GM18870 (cell line): ENCODE measurements around the gene DAAM1.

Source experiments
- ATAC-seq: cut with Tn5 transposase; IDR thresholded peaks from one replicate; pipeline ENCODE4 v1.9.1; 2021; ENCODE audit warnings: moderate library complexity; ENCODE audit not compliant: unreplicated experiment

Gene DAAM1

DNA sequence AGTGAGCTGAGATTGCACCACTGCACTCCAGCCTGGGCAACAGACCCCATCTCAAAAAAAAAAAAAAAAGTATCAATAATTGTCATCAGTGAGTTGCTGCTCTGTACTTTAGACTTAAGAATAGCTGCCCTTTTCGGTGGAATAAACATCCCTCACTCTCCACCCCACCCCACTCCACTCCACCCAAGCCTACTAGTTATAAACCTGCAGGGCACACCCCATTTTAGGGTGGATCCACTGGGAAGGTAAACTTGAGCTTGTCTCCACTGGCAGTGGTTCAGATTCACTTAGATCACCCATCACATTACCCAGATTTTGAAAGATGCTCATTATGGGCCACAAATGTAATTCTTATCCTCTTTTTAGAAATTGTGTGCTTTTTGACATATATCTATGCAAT, 170.3 kb downstream of the DAAM1 start:
- ATAC-seq = no peak

DNA sequence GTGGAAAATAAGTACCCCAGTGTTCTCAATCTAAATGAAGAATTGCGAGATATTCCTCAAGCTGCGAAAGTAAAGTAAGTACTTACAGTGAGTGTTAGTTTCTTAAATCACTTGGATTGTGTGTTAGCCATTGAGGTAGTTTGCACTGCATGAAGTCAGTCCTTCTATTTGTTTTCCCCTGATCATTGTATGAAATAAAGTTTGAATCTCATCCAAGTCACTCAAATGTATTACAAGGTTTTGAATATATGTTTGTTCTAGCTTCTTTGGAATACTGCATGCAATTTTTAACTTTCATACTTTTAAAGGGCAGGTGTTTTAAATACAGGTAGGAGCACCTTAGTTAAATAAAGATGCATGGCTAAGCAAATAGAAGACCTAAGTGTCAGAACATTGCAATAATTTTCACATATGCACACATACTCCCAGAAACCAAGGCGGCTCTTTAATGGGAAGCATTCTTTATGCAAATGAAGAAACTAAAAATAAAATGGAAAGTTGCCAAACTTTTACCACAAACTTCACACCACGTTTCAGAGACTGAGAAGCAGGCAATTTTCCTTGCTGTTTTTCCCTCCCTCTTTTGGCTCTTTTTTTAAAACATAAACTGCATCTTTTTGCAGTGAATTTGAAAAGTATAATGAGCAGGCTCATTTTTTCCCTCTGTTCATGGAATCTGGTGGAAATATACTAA, 171.1 kb downstream of the DAAM1 start:
- ATAC-seq = no peak

DNA sequence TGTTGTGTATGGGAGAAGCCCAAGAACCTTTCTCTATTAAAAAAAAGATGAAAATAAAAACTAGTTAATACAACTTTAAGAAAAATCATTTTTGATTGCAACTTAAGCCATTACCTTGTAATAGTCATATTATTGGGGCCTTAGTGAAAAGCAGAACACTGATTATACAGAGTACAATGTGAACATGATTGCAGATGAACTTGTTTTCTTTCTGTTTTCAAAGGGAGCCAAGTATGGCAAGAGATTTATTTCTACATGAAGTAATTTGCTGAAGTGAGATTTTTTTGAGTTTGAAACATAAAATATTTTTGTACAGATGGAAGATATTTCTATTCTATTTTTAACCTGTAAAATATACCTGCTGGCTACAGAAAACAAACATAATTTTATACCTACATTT, 171.8 kb downstream of the DAAM1 start:
- no peak for ATAC-seq

DNA sequence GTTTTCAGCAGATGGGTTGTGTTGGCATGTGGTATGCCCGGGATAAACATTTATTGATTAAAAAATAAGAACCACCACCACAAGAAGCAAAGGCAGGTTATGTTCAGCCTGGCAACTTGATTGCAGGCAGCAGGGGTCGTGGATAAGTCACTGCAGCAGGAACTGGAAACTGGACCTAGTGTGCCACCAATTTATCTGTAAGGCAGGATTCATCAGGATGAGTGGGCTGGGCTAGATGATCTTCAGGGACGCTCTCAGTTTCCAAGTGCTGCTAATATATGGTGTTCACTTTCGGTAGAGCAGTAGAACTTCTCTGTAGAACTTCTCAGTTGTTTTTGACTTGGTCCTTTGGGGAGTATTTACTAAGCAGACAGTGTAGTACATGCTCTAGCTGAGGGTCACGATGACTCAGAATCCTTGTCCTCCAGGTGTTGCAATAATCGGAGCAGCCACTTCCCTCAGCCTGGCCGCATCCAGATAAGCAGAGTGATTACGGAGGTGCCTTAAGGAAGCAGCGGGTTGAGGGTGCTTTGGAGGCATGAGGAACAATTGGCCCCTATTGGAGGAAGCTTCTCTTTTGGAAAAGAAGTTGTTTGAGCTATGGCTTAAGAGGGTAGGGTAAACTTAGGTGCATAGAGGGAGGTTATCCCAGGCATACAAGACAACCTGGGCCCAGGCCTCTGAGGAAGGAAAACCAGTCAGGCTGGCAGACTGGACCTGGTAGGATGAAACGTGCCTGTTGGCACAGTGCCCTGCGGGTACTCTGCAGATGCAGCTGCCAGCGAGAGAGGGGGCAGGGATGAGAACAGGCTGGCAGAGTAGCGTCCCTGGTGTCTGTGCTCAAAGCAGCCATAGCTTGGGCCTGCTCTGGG, 172.7 kb downstream of the DAAM1 start:
- ATAC-seq = no peak

DNA sequence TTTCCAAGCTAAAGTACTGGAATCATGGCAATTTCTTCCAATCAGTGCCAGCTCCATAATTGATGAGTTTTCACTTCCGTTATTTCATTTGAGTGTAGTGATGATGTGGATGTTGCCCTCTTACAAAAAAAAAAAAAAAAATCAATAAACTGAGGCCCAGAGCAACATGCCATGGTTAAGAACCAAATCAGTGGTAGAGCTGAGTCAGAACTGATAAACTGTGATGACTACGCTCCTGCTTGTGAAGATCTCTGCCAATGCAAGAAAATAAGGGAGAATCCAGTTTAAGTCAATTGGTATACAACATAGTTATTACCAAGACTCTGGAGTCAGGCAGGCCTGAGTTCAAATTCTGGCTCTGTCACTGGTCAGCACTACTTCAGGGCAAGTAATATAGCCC, 174.0 kb downstream of the DAAM1 start:
- ATAC-seq = no peak

DNA sequence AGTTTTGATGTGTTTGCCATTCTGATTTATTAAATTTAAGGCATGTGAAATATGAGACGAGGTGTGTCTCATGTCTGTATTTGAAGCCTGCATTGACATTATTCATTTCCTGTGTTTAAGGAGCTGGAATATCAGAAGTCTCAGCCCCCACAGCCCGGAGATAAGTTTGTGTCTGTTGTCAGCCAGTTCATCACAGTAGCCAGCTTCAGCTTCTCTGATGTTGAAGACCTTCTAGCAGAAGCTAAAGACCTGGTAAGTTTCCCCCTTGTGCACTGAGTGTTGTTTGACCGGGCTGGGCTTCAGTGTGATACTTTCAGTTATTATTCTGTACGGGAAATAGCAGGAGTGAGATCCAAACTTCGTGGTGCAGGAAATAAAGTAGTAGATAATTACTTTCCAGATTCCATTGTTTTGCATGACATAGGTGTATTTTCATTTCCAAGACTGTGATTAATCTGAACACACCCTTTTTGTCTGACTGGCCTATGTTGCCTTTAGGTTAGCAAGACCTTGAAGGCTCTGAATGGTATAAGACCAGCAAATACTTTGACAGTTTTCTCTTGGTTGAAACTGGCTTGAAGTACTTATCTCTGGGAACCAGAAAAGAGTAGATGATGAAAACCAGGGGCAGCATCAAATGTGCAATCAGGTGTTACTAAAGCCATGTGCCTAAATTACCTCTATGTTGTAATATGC, 175.2 kb downstream of the DAAM1 start:
- ATAC-seq = no peak

DNA sequence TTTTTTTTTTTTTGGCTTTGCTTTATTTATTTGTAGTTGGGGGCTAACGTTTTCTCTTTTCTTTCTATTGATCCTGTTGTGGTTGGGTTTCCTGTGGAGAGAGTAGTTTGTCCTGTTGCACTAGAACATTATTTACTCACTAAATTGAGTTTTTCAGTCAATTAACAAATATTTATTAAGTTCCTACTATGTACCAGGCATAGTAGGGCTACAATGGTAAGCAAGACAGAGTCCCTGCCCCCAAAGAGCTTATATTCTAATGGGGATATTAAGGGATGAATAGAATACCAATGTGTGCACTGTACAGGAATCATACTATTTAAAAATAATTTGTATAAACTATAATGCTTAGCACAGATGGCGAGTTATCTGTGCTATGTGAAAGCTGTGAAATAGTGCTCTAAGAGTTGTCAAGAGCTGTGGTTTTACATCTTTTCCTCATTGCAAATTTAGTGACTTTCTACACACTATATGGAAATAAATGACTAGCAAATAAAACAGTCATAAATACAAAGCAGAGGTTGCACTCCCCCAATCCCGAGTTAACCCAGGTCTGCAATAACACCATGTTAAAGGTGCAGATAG, 181.8 kb downstream of the DAAM1 start:
- no peak for ATAC-seq

DNA sequence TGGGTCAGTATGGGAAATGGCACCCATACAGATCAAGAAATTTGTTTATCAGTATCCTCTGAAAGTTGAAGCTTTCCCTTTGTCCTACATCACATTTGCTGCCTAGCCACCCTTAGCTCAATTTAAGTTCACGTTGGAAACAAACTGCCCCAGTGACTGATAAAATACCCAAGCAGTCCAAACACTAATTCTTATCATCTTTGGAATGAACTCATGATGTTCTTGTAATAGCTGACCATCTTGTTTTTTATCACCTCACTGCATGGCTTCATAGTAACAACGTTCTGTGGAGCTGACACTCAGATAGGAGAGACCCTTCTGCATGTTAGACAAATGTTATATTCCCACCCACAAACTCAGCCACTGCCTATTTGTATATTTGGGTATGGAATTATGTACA, 183.3 kb downstream of the DAAM1 start:
- ATAC-seq = no peak

DNA sequence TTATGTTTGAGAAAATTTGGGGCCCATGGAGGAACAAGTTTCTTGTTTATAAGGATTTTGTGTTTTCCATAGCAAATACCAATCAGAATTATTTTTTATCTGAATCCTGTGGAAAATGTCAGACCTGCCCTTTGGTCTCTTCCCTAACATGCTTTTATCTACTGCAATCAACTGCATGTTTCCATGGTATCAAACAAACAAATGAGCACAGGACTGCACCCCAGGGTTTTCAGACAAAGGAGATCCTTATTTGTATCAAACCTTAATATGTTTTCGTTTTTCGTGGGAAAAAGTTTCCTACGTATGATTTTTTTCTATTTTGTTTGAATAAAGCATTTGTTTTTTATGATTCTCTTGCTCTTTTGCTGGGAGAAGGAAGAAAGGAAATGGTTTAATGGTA, 185.6 kb downstream of the DAAM1 start:
- no peak for ATAC-seq

DNA sequence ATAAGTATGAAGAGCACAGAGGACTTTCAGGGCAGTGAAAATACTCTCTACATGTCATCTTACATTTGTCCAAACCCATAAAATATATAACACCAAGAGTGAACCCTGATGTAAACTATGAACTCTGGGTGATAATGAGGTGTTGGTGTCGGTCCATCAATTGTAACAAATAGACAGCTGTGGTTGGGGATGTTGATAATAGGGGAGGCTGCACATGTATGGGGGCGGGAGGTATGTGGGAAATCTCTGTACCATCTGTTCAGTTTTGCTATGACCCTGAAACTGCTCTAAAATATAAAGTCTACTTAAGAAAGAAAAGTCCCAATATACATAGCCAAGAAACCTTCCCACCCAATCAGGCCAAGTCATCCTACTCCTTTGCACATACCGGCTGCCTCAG, 188.2 kb downstream of the DAAM1 start:
- no peak for ATAC-seq

DNA sequence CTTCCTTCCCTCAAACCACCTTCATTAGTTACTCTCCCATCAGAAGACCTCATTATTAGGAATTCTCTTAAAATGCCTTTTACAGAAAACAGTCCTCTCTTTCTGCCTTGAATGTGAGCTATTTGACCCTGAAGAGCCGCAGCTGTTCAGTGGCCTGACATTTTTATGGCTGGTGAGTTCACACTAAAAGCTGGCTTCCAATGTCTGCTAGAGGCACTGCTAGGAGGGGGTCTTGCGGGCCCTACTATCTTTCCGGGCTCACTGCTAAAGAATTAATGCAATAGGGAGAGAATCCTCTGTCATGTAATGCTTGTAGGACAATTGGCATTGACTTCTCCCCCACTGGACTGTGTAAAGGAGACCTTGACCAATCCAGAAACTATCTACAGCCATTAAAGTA, 189.0 kb downstream of the DAAM1 start:
- ATAC-seq = no peak

DNA sequence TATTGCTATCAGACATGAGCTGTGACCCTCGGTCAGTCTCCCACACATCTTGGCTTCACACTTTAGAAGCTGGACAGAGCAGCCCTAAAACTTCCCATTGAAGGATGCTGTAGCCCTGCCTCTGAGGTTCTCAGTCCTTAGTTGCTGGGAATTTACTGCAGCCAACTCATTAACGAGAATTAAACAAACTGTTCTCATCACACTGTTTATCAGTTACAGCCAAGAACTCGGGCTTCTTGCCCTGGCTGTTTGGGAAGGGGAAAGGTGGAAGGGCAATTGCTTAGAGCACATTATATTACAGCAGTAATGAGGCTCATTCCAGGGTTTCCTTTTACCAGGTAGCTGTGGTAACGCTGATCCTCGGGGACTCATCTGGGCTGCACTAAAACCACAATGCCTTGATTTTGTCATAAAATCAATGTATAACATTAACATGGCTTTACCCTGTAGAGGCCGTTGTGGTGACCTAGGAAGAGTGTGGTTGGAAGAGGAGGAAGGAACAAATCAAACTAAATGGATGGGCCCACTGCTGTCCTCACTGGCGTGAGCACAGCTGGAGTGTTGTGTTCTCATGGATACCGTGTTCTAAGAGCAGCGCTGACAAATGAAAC, 189.6 kb downstream of the DAAM1 start:
- no peak for ATAC-seq

DNA sequence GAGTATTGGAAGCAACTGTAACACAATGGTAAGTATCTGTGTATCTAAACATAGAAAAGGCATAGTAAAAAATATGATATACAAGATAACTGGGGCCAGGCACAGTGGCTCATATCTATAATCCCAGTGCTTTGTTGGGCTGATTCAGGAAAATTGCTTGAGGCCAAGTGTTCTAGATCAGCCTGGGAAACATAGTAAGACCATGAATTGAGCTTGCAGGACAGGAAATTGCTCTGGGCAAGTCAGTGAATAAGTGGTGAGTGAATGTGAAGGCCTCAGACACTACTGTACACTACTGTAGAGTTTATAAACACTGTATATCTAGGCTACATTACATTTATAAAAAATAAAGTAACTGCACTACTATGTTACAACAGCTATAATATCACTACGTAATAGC, 201.5 kb downstream of the DAAM1 start:
- ATAC-seq = no peak

DNA sequence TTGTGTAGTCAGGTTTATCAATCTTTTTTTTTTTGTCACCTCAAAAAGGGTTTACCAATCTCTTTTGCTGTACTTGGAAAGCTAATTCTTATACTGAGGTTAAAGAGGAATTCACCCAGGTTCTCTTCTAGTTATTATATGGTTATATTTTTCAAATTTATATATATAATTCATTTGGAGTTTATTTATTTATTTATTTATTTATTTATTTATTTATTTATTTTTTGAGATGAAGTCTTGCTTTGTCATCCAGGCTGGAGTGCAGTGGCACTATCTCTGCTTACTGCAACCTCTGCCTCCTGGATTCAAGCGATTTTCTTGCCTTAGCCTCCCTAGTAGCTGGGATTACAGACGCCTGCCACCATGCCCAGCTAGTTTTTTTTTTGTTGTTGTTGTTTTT, 202.9 kb downstream of the DAAM1 start:
- no peak for ATAC-seq

DNA sequence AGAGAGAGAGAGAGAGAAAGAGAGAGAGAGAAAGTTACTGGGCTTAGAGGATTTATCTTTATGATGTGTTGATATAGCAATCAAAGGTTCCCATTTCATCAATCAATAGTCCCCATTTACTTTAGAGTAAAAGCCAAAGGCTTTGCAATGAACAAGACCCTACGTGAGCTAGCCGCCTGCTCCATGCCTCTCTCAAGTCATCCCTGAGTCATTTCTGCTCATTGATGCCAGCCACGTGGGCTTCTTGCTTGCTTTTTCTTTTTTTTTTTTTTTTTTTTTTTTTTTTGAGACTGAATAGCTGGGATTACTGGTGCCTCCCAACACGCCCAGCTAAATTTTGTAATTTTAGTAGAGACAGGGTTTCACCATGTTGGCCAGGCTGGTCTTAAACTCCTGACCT, 205.8 kb downstream of the DAAM1 start:
- no peak for ATAC-seq

DNA sequence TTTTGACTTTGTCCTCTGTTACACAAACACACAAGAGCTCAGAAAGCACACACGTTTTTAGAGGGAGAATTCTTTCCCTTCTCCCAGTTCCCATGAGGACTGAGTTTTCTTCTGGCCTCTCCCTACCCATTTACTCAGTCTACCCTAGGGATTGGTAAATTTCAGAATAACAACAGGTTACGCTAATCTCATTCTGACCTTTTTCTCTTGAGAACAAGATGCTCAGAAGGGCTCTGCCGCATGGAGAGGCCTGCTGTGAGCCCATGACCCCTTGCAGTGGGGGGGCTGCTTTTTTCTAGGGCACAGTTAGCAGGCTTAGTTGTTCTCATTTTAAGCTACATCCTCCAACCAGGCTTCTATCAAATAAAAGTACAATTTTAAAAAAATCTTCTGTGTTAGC, 207.2 kb downstream of the DAAM1 start:
- ATAC-seq = no peak

DNA sequence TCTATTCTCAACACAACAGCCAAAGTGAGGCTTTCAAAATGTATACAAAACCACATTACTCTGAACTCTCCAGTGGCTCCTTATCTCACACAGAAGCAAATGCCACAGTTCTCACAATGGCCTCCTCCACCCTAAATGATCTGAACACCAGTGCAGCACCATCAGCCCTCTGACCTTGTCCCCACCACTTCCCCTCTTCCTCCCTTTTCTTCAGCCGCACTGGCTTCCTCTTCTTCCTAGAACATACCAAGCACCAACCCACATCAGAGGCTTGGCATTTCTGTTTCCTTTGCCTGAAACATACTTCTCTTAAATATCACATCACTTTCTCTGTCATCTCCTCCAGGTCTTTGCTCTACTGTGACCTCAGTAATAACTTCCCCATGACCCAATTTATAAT, 210.4 kb downstream of the DAAM1 start:
- no peak for ATAC-seq

DNA sequence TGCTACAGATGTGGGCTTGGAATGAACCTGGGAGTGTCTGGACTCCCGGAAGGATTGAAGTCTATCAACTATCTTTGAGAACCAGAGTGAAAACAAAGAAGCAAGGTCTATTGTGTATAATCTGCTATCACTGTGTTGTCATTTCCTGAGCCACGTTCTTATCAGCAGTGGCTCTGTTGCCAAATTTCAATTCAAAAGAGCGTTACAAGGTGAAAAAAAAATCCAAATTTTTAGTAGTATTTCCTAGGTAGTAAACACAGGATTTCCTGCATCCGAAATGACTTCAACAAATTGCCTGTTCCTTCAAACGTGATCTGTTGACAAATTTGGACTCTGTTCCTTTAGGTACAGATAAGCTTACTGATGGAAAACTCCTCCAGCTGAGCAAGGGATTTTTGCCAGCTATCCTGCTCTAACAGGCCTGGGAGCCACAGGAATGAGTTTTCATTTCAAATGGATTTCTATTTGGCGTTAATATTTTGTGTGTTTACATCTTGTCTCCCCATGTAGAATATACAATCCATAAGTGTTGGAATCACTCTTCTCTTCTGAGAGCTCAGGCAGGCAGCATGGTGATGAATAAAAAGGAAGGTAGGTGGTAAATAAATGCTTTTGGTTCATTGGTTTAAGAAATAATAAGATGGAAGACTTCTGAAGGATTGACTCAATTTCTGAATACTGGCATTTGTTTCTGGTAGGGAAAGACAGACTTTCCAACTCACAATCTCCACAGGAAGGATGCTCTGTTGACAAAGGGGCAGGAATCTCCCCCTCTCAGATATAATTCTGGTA, 218.2 kb downstream of the DAAM1 start:
- no peak for ATAC-seq

DNA sequence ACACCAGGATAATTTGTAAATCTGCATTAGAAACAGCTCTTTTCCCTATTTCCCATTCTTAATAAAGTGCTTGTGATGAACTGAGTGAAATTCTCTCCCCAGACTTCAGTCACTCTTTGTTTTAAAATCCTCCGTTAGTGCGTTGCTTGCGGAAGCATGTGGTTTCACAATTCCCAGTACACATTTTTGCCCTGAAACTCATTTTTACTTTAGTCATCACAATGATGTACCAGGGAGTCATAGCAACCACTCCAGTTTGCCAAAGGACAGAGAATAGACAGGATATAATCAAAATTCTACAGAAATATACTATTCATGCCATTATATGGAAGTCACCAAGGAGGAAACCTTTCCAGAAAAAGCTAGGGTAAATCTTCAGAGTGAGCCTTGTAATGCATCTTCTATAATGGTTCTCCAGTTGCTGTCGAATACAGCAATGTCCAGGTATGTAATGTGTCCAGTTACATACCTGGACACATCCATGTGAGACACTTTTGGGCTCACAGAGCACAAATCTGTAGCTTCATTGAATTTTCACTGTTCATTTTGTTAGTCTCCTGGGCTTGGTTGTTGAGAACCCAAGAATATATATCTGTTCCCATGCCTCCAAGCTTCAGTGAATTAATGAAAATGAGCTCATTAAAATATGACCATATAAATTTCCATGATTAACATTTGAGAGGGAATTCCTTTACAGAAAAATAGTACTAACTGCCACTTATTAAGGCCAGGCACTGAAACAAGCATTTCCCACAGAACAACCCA, 219.0 kb downstream of the DAAM1 start:
- ATAC-seq = no peak
